HS-27A (cell line): ENCODE measurements around the gene ODF4.
A peak's percentile ranks its signal among the peaks of the same experiment; 100 is the strongest.
"Not testable (repeated sequence)": the region's sequence is repeated elsewhere in the genome, so short reads cannot be mapped to it uniquely, and the experiment has no call there.

Experiments used
- DNase-seq: peaks from one replicate; pipeline ENCODE4 v3.0.0-alpha.2; 2012; ENCODE audit warnings: low read depth, missing footprints

The ODF4 gene

DNA sequence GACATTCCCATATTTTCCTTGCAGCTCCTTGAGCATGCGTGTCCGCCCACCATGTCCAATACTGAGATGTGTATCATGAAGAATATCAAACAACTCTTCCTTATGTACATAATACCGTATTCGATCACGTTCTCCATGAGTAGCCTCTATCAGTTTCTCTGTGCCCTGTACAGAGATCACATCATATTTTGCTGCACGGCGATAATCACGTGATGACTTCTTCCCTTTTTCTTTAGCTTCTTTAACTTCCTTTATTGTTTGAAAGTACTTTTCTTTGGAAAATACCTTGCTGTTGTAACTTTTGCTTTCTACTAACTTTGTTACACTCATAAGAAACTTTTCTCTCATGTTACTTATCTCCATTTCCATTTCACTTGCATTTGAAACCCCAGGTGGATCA, 30.3 kb downstream of the ODF4 start:
- DNase-seq, result no peak

DNA sequence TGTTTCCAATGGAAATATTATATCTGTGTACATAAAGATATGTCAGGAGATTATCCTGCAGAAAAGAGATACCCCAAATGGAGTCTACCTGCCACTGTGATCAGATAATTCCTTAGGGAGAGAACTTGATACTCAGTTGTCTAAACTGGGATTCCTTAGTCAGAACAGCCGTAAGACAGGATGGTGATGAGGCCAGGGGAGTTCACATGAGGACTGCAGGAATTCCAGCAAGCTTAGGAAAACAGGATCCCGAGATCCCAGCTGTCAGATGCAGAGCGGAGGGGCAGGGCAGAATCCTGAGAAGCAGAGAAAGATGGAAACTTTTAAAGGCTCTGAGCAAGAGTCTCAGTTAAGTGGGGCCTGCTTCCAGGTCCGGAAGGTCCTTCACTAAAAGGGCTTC, 32.1 kb downstream of the ODF4 start:
- DNase-seq, result no peak

DNA sequence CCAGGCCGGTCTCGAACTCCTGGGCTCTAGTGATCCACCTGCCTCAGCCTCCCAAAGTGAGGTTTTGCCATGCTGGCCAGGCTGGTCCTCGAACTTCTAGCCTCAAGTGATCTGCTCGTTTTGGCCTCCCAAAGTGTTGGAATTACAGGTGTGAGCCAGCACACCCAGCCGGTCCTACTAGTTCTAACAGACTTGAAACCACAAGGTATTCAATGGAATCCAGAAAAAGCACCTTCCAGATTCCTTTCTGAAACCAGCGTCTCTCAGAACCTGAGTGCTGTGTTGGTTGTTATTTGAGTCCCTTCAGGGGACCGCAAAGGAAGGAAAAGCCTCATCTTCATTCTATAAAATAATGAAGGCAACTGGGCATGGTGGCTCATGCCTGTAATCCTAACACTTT, 32.8 kb downstream of the ODF4 start:
- no peak for DNase-seq

DNA sequence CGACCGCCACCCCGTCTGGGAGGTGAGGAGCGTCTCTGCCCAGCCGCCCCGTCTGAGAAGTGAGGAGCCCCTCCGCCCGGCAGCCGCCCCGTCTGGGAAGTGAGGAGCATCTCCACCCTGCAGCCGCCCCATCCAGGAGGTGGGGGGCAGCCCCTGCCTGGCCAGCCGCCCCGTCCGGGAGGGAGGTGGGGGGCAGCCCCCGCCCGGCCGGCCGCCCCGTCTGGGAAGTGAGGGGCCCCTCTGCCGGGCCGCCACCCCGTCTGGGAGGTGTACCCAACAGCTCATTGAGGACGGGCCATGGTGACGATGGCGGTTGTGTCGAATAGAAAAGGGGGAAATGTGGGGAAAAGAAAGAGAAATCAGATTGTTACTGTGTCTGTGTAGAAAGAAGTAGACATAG, 34.2 kb downstream of the ODF4 start:
- DNase-seq, result not testable (repeated sequence)

GRCh38 chr17:8375738-8376259, 36.2 kb downstream of the ODF4 start:
- no peak for DNase-seq

GRCh38 chr17:8376271-8377067, 36.8 kb downstream of the ODF4 start, which contains the start of gene KRABD2:
KRABD2 (minus strand) TSS chr17:8376704.
- peak; percentile 68 for DNase-seq

DNA sequence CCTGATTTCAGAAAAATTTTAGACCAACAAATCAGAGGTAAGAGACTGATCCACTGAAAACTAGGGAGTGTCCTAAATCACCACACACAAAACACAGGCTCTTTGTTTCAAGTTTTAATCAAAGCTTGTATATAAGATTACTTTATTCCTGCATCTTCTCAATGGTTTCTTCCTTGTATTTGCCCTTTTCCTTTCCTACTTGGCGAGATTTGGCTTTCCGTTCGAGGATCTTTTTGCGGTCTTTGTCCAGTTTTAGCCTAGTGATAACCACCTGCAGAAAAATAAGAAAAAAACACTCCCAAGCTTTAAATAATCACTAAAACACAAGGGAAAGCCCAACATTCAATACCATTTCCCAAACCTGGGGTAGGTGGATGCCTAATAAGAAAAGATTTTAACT, 37.8 kb downstream of the ODF4 start:
- DNase-seq, result no peak

GRCh38 chr17:8378117-8378516, 38.5 kb downstream of the ODF4 start:
- not testable (repeated sequence) for DNase-seq

DNA sequence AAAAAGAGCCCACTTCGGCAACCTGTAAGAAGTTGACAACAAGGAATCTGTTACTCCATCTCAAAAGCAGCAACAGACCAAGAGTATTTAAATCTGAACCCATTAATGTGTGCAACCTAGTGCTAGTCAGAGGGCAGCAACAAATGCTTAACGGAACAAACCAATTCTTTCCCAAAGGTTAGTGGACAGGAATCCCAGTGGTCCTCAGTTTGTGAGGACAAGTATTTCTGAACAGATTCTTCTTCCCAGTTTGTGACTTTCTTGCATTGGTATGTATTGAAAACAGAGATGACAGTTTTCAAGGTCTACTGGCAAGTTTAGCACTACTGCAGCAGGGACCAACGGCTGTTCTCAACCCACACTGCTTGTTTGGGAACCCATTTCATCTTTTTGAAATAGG, 40.4 kb downstream of the ODF4 start:
- no peak for DNase-seq

DNA sequence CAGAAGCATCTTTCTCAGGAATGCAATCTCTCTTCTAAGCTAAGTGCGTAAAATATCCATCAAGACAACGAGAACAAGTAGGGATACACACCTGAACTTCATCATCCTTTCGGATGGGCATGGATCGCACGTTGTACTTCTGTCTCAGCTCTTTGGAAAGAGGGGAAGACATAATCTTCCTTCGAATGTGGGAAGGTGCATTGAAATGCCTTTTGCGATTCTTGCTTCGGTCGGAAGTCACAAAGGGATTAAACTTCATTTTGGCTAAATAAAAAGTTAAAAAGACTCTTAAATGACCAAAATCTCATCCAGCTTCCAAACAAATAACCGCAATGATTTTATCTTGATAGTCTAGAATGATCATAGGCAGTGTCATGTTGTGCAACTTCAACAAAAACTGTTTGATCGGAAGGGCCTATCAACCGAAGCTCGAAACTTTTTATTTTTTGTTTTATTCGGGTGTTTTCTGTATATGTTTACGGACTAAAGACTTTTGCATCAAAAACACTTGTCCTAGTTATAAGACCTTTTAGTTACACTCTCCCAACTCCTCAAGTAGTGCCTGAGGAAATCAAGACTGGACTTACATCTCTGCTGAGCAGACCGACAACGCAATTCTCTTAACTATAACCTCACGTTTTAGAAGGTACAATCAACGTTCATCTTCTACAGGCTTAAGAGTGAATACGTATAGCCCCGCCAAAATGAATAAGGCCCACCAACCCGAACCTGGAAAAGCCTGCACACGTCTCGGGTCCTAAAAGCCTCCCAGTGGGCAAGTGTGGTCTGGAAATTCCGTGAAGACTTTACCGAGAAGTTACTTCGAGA, 42.6 kb downstream of the ODF4 start:
- DNase-seq, result no peak

- DNase-seq, result no peak
These were observed 43.2 kb downstream of the ODF4 start for GRCh38 chr17:8382880-8383142.

GRCh38 chr17:8383143-8383822, 43.6 kb downstream of the ODF4 start, which contains the start of gene RPL26:
RPL26 (minus strand) TSS chr17:8383193; CDS start chr17:8382310, 883 bp downstream.
- peak; percentile 99 for DNase-seq

GRCh38 chr17:8384801-8385378, 45.2 kb downstream of the ODF4 start:
- DNase-seq, result peak; percentile 89

- no peak for DNase-seq
These were observed 47.2 kb downstream of the ODF4 start for GRCh38 chr17:8386841-8387240.

DNA sequence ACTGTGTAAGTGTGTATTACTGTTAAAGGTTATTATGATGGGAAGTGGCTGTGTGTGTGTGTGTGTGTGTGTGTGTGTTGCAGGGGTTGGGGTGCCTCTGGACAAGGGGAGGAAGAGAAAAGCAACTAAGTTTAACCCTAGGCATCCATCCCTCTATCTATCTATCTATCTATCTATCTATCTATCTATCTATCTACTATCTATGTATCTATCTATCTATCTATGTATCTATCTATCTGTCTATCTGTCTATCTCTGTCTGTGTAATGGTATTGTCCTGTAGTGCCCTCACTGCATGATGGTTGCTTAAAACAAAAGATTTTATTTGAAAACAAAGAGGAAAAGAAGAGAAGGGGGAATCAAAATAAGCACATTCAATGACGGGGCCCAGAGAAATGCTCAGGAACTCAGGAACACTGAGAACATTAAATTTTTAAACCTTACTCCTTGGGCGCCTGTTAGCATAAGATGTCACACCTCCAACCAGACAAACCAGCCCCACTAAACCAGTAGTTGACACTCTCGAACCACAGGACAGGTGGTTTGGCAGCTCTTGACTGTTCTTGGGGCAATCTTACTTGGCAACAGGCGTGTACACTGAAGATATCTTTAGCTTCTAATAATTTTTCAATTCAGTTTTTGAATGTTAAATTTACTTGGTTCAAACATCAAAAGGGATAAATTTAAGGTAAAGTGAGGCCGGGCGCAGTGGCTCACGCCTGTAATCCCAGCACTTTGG, 48.4 kb downstream of the ODF4 start:
- no peak for DNase-seq

GRCh38 chr17:8391711-8392110, 52.1 kb downstream of the ODF4 start:
- DNase-seq, result no peak

DNA sequence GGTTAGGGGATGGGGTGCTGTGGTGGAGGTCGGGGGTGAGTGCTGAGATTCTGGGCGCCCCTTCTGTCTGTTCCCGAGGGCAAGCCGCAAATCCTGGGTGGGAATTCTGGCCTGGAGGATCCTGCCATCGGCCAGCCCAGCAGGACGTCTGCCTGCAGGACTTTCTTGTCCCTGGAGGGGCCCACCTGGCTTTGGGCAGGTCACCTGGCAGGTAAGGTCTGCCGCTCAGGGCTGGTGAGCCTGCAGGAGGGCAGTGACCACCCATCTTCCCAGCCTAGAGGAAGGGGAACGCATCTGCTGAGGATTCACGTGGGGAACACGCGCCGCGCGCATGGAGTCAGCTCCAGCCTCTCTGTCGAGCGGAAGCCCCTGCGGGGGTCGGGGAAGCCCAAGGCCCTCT, 52.6 kb downstream of the ODF4 start:
- DNase-seq, result no peak

- DNase-seq, result no peak
These were observed 53.2 kb downstream of the ODF4 start for GRCh38 chr17:8392674-8393469.

DNA sequence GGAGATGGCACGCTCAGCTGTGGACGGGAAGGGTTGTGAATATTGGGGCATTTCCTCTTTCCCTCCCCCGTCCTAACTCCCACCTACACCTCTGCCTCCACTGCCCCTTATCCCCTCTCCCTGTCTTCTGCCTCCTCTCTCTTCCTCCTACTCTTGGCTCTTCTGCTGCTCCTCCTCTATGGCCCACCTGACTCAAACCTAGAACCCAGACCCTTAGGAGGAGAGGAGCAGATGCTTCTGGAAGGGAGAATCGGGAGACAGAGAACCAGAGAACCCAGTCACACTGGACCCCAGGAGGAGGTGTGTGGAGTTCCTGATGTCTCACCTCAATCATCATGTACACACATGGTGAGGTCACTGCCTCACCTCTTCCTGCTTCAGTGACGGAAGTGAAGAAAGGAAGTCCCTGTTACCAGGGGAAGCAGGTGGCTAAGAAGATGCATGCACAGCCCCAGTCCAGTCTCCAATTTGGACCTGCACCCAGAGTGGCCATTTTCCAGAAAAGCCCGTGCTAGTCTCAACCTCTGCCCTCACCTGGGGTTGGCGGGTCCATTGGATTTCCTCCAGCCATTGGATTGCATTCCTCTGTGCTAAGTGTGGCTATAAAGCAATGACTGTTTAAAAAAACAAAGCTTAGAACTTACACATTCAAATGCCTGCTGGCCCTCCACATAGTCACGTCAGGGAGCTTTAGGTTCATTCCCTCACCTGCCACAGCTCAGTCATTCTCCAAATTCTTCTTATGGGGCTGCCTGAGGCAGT, 54.0 kb downstream of the ODF4 start:
- no peak for DNase-seq

GRCh38 chr17:8394497-8394896, 54.9 kb downstream of the ODF4 start:
- DNase-seq, result not testable (repeated sequence)
